Activated T-cell treated with anti-CD3 and anti-CD28 coated beads for 1 hour (primary cell): Measurements from ENCODE around the gene DAO.
"Not testable (repeated sequence)": the region's sequence is repeated elsewhere in the genome, so short reads cannot be mapped to it uniquely, and the experiment has no call there.

Experiments used
- DNase-seq: peaks from one replicate; pipeline ENCODE4 v3.0.0-alpha.2; 2020; ENCODE audit warnings: low read depth

Gene DAO

GRCh38 chr12:108849660-108850059 lies 30.2 kb upstream of the DAO start:
- no peak for DNase-seq

DNA sequence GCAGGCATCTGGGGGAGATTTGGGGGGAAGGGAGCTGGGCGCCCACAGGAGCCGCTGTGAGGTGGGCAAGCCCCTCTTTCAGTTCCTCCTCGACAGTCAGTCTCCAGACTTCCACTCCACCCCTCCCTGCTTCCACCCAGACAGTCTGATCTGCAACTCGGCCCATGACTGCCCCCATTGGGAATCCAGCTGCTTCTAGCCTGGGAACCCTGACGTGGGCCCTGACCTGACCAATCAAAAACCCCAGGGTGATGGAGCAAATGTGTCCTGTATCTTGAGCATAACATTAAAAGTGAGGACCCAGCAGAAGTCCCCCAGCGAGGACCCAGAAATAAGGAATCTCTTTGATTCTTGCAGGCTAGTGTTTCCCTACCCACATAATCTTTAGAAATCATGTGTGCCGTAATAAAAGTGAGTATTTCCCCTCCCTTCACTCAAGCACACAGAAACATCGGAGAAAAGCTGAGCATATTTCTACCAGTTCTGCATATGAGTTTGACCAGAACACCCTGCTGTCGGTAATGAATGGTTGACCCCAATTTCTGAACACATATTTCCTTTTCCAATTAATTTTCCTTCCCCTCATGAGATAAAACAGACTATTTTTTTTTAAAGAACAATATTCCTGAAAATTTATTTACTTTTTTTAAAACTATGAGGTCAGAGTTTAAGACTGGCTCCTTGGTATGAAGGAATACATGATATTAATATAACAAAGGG lies 28.9 kb upstream of the DAO start:
- DNase-seq, result no peak

- no peak for DNase-seq
Observed at GRCh38 chr12:108852674-108853309, 27.1 kb upstream of the DAO start.

DNA sequence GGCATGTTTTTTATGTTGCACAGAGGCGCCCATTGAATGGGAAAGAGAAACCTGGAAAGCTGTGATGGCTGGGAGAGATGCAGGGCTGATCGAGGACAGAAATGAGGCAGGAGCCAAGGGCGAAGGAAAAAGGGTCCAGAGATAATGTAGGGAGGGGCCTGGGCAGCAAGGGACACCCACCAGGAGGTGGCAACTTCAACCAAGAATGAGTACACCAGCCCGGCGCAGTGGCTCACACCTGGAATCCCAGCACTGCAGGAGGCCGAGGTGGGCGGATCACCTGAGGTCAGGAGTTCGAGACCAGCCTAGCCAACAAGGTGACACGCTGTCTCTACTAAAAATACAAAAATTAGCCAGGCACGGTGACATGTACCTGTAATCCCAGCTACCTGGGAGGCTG lies 26.5 kb upstream of the DAO start:
- no peak for DNase-seq

DNA sequence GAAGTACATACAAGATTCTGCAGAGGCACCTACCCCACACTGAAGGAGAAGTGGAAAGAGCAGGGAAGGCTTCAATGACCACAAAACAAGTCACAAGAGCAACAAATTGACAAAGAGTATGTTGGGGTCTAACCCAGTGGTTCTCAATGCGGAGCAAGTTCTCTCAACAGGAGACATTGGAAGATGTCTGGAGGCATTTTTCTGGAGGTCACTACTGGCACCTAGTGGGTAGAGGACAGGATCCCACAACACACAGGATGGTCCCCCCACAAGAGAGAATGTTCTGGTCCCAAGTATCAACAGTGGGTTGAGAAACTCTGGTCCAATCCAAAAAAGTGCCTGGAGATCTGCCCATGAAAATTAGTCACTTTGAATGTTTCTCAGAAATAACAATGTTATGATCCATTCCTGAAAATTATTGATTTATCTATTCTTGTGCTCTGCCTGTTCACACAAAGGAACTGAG lies 25.9 kb upstream of the DAO start:
- no peak for DNase-seq

GRCh38 chr12:108854451-108855283 lies 25.2 kb upstream of the DAO start:
- no peak for DNase-seq

- no peak for DNase-seq
Observed at GRCh38 chr12:108855284-108856169, 24.4 kb upstream of the DAO start.

DNA sequence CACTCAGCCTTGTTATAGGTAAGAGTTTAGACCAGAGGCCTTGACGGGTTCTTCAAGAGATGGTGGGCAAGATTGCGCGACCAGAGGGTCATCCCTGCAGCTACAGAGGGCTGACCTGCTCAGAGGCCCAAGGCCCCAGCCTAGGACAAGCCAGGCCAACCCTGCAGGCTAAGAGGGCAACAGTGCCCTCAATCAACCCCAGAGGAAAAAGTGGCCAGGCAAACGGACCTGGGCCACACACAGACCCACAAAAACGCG lies 23.8 kb upstream of the DAO start:
- no peak for DNase-seq

DNA sequence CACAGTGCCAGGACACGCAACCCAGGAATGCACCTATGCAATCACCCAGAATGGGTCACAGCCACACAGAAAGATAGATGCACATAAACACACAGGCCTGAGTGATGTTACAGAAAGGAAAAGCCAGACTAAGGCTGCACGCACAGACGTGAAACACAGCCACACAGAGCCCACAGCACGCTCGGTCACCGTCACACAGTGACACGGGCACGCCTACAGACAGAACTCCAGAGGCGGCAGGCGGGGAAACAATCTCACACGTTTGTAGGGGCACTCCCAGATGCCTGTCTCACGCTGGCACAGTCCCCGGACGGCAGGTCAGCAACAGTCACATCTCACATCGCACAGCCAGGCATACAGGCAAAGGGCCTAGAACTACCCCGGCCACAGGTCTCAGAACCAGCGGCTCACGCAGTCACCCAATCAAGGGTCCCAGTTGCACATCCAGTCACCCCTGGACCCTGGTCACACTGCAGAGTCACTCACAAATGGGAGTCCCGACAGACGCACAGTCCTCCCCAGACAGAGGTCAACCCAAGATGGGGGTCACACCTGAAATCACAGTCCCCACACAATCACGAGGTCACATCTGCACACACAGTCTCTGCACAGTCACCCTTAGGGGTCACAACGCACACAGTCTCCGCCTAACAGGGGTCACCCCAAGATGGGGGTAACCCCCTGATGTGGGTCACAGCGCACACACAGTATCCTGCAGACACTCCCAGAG lies 23.3 kb upstream of the DAO start:
- DNase-seq, result peak; percentile 36

GRCh38 chr12:108857158-108857407 lies 22.8 kb upstream of the DAO start:
- DNase-seq, result no peak

GRCh38 chr12:108858311-108859074 lies 21.4 kb upstream of the DAO start:
- DNase-seq, result no peak

DNA sequence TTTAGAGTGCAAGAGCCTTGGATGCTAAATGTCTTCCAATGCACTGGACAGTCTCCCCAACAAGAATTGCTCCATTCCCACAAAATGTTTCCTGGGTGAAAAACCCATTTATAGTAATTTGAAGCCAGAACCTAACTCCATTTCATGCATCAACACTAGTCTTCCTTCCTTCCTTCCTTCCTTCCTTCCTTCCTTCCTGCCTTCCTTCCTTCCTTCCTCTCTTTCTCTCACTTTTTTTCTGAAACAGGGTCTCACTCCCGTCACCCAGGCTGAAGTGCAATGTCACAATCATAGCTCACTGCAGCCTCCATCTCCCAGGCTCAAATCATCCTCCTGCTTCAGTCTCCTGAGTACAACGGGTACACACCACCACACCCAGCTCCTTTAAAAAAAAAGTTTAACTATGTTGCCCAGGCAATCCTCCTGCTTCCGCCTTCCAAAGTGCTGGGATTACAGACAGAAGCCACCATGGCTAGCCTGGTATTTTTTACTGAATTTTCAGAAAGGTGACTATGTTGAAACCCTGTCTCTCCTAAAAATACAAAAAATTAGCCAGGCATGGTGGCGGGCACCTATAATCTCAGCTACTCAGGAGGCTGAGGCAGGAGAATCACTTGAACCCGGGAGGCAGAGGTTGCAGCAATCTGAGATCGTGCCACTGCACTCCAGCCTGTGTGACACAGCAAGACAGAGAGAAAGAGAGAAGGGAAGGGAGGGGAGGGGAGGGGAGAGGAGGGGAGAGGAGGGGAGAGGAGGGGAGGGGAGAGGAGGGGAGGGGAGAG lies 20.6 kb upstream of the DAO start:
- DNase-seq, result not testable (repeated sequence)

GRCh38 chr12:108859923-108860291 lies 20.0 kb upstream of the DAO start:
- no peak for DNase-seq

GRCh38 chr12:108860443-108860842 lies 19.4 kb upstream of the DAO start:
- no peak for DNase-seq

DNA sequence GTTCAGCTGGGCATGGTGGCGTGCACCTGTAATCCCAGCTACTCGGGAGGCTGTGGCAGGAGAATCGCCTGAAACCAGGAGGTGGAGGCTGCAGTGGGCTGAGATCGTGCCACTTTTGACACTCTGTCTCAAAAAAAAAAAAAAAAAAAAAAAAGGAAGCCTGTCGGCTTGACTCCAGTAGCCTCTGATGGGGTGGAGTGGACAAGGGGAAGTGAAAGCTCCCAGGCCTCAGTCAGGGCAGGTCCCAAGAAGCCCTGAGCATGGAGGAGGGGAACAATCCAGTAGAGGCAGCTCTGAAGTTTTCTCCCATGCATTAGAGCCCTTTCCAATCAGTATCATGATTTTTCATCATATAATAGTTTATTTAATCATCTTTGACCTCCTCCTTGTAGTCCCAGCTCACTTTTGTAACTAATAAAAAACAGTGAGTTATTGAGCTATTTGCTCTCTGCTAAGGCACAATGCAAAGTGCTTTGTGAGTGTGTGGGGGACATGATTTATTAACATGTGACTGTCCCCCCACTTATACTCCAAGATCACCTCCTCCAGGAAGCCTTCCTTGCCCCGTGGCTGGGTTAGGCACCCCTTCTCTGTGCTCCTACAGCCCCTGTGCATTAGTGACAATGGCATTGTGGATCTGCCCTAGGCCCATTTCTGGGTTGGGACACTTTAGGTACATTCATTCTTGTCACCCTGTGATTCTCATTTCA lies 17.9 kb upstream of the DAO start:
- DNase-seq, result no peak

GRCh38 chr12:108862588-108862959 lies 17.3 kb upstream of the DAO start:
- DNase-seq, result no peak

- no peak for DNase-seq
Observed at GRCh38 chr12:108865169-108865568, 14.7 kb upstream of the DAO start.

DNA sequence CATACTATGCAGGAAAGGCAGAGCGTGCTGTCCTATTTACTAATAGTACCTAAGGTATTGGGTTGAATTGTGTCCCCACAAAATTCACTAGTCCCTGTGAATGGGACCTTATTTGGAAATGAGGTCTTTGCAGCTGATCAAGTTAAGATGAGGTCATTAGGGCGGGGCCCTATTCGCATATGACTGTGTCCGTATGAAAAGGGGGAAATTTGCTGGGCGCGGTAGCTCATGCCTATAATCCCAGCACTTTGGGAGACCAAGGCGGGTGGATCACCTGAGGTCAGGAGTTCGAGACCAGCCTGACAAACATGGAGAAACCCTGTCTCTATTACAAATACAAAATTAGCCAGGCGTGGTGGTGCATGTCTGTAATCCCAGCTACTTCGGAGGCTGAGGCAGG lies 13.8 kb upstream of the DAO start:
- DNase-seq, result not testable (repeated sequence)

GRCh38 chr12:108868781-108869180 lies 11.1 kb upstream of the DAO start:
- no peak for DNase-seq

DNA sequence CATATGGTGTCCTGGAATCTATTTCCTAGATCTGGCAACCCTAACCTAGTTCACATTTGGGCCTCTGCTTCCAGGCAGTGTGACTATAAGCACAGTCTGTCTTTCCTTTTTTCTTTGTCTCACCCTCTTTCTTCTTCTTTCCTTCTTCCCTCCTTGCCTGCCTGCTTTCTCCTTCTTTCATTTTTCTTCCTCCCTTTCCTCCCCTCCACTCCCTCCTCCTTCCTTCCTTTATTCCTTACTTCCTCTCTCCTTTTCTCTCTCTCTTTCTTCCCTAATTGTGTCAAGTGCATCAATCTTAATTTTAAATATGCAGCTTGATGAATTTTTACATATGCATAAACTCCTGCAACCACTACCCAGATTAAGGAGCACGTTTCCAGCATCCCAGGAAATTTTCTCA lies 4.6 kb upstream of the DAO start:
- DNase-seq, result no peak
